Ishikawa (cell line): Measurements from ENCODE around the gene GALM.

Experiments
- CEBPB ChIP-seq: IDR thresholded peaks from 2 replicates; pipeline ENCODE4 v1.6.1; 2012
- CREB1 ChIP-seq: IDR thresholded peaks from 2 replicates; pipeline ENCODE4 v1.6.1; 2012; ENCODE audit warnings: low read depth
- EGR1 ChIP-seq: IDR thresholded peaks from 2 replicates; pipeline ENCODE4 v1.6.1; 2012
- EP300 ChIP-seq: IDR thresholded peaks from 2 replicates; pipeline ENCODE4 v1.6.1; 2012; ENCODE audit warnings: borderline replicate concordance
- FOXM1 ChIP-seq: IDR thresholded peaks from 2 replicates; pipeline ENCODE4 v1.6.1; 2012; ENCODE audit warnings: low read depth, borderline replicate concordance
- MAX ChIP-seq: IDR thresholded peaks from 2 replicates; pipeline ENCODE4 v1.6.1; 2012
- NFIC ChIP-seq: IDR thresholded peaks from 2 replicates; pipeline ENCODE4 v1.6.1; 2012
- RAD21 ChIP-seq: IDR thresholded peaks from 2 replicates; pipeline ENCODE4 v1.6.1; 2012; ENCODE audit warnings: low read depth
- REST ChIP-seq: IDR thresholded peaks from 2 replicates; pipeline ENCODE4 v1.6.1; 2012; ENCODE audit warnings: low read depth, mild to moderate bottlenecking
- TAF1 ChIP-seq: IDR thresholded peaks from 2 replicates; pipeline ENCODE4 v1.6.1; 2012; ENCODE audit warnings: low read depth, mild to moderate bottlenecking
- TCF12 ChIP-seq: IDR thresholded peaks from 2 replicates; pipeline ENCODE4 v1.6.1; 2012; ENCODE audit warnings: low read depth
- TEAD4 ChIP-seq: IDR thresholded peaks from 2 replicates; pipeline ENCODE4 v1.6.1; 2012
- USF1 ChIP-seq: IDR thresholded peaks from 2 replicates; pipeline ENCODE4 v1.6.1; 2012
- YY1 ChIP-seq: IDR thresholded peaks from 2 replicates; pipeline ENCODE4 v1.6.1; 2012; ENCODE audit warnings: low read depth
- ZBTB7A ChIP-seq: IDR thresholded peaks from 2 replicates; pipeline ENCODE4 v1.6.1; 2012; ENCODE audit warnings: low read depth

The GALM gene

GRCh38 chr2:38654528-38655381, 11.2 kb upstream of the GALM start:
- TF ChIP-seq USF1 = no peak
- no peak for TF ChIP-seq EP300
- no peak for TF ChIP-seq MAX
- TF ChIP-seq CEBPB = no peak
- no peak for TF ChIP-seq NFIC
- TF ChIP-seq TEAD4 = no peak
- no peak for TF ChIP-seq ZBTB7A
- no peak for TF ChIP-seq RAD21
- no peak for TF ChIP-seq FOXM1
- TF ChIP-seq TAF1 = no peak
- TF ChIP-seq REST = no peak
- no peak for TF ChIP-seq CREB1
- TF ChIP-seq EGR1 = no peak
- TF ChIP-seq TCF12 = no peak
- no peak for TF ChIP-seq YY1

GRCh38 chr2:38655441-38655840, 10.5 kb upstream of the GALM start:
- TF ChIP-seq EP300 = no peak
- no peak for TF ChIP-seq FOXM1
- TF ChIP-seq TEAD4 = no peak
- no peak for TF ChIP-seq ZBTB7A

- TF ChIP-seq YY1 = no peak
- TF ChIP-seq USF1 = no peak
- no peak for TF ChIP-seq RAD21
- TF ChIP-seq CEBPB = no peak
- no peak for TF ChIP-seq EGR1
- no peak for TF ChIP-seq FOXM1
- TF ChIP-seq EP300 = no peak
- no peak for TF ChIP-seq REST
- TF ChIP-seq ZBTB7A = no peak
Measured at GRCh38 chr2:38656866-38657480, 8.9 kb upstream of the GALM start.

GRCh38 chr2:38658613-38659012, 7.3 kb upstream of the GALM start:
- TF ChIP-seq RAD21 (no peak), FOXM1 (no peak), MAX (no peak), EGR1 (no peak), ZBTB7A (no peak), TAF1 (no peak), TCF12 (no peak), USF1 (no peak), CEBPB (no peak), CREB1 (no peak), EP300 (no peak), REST (no peak), YY1 (no peak), TEAD4 (no peak), NFIC (no peak)
